ENCODE measurements around the gene BRI3.

The BRI3 gene

GRCh38 chr7:98252425-98253054, 28.9 kb upstream of the BRI3 start:
- no peak for DNase-seq (ENCODE audit: low read depth)

- no peak for DNase-seq (ENCODE audit: low read depth)
Observed at GRCh38 chr7:98254516-98254915, 27.0 kb upstream of the BRI3 start.

GRCh38 chr7:98254951-98255610, 26.4 kb upstream of the BRI3 start:
- DNase-seq (ENCODE audit: low read depth) = no peak

DNA sequence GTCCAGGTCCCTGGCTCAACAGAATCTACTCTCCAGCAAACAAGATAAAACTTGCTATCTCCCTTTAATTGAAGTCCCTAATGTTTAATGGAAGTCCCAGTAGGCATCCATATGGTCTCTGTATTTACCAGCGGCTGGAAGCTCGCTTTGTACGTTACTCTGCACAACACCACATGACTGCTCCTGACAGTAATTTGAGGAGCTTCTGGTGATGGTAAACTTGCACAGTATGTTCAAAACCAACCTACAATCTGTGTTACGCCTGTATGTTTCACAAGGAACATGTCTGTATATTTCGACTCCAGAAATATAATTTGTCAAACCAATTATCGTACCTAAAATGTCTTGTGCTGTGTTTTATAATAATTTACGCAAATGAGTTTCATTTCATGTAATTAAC, 25.1 kb upstream of the BRI3 start:
- no peak for DNase-seq (ENCODE audit: low read depth)

DNA sequence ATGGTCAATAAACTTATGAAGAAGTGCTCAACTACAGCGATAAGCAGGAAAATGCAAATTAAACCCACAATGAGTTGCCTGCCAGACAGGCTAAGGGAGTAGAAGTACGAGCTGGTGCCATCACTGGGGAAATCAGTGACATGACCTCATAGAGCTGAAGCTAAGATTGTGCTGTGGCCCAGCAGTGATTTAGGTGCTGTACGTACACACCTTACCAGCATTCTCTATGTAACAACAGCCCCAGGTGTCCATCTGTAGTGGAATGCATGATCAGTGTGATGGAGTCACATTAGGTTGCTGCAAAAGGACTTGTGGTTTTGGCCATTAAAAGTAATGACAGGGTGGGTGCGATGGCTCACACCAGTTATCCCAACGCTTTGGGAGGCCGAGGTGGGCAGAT, 23.8 kb upstream of the BRI3 start:
- DNase-seq (ENCODE audit: low read depth) = no peak

DNA sequence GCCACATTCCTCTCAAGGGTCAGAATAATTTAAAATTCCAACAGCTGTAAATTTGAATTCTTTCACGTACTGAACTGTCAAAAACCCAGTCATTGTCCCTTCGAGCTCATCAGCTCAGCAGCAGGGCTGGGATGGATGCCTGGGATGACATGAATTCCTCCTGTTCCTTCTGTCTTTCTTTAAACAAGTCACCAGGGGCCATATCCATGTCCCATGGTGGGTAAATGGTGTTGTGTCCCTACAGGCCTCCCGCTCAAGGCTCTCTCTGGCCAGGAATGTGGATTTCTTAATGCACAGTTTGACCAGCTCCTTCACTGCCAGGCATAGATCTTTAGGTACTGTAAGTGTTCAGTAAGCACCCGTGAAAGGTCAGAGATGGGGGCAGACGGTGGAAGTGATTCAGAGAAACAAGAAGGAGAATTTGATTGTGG, 15.6 kb upstream of the BRI3 start:
- DNase-seq (ENCODE audit: low read depth) = no peak

DNA sequence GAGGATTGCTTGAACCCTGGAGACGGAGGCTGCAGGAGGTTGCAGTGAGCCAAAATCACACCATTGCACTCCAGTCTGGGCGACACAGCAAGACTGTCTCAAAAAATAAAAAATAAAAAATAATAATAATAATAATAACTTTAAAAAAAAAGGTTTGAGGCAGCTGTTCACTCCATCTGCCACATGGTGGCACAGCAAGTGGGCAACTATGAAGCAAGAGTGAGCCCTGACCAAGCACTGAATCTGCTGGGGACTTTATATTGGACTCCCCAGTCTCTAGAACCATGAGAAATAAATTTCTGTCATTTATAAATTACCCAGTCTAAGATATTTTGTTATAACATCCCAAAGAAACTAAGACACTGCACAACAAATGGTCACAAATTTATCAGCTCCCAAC, 14.6 kb upstream of the BRI3 start:
- DNase-seq (ENCODE audit: low read depth) = no peak

DNA sequence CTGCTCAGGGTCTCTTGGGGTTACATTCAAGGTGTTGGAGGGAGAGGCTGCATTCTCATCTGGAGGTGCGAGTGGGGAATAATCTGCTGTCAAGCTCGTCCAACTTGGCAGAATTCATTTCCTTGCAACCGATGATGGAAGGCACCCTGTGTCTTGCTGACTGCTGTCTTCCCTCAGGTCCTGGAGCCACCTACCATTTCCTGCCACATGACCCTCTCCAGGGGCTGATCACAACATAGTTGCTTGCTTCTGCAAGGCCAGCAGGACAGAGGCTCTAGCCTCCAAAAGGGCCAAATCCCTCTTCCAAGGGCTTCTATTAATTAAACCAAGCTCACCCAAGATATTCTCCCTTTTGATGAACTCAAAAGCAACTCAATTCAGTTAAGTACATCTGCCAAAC, 14.2 kb upstream of the BRI3 start:
- DNase-seq (ENCODE audit: low read depth) = no peak

GRCh38 chr7:98276241-98276761, 5.2 kb upstream of the BRI3 start:
- DNase-seq (ENCODE audit: low read depth) = no peak

- no peak for DNase-seq (ENCODE audit: low read depth)
Observed at GRCh38 chr7:98278408-98278807, 3.1 kb upstream of the BRI3 start.

- no peak for DNase-seq (ENCODE audit: low read depth)
Observed at GRCh38 chr7:98278936-98279335, 2.5 kb upstream of the BRI3 start.

DNA sequence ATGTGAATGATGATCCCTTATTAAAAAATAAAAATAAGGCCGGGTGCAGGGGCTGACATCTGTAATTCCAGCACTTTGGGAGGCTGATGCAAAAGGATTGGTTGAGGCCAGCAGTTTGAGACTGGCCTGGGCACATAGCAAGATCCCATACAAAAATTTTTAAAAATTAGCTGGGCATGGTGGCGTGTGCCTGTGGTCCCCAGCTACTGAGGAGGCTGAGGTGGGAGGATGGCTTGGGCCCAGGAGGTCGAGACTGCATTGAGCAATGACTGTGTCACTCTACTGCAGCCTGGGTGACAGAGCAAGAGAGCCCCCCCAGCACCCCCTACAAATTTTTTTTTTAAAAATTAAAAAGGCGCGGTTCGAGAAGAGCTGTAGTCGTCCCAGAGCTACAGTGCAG, 1.2 kb upstream of the BRI3 start:
- no peak for DNase-seq (ENCODE audit: low read depth)

DNA sequence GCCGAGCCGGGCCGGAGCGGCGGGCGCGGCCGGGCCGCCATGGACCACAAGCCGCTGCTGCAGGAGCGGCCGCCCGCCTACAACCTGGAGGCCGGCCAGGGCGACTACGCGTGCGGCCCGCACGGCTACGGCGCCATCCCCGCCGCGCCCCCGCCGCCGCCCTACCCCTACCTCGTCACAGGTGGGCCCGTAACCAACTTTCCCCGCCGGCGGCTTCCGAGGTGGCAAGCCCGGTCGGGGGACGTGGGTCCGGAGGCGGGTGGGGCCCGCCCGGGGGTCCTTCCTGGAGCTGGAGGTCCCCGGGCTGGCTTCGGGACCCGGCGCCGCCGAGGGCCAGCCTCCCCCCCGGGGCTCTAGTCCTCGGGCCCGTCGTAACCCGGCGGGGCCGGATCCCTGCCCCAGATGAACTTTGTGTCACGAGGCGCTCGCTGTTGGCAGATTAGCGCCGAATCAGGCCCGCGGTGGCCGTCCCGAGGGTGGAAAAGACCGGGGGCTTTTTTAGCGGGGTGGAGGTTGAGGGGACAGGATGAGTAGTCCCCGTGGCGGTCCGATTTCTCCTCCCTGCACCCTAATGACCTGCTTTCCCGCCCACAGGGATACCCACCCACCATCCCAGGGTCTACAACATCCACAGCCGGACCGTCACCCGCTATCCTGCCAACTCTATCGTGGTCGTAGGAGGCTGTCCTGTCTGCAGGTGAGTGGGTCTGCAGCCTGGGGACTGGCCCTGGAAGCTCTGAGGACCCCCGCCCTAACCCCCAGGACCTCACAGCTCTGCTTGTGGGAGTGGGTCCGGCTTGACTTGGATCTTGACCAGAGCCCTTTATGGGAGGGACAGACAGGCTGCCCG, 496 bp downstream of the BRI3 start:
- peak; percentile 5 for DNase-seq (ENCODE audit: low read depth)

GRCh38 chr7:98282703-98283102, 1.2 kb downstream of the BRI3 start:
- DNase-seq (ENCODE audit: low read depth) = no peak

GRCh38 chr7:98283127-98283886, 1.8 kb downstream of the BRI3 start:
- no peak for DNase-seq (ENCODE audit: low read depth)

GRCh38 chr7:98283887-98284222, 2.4 kb downstream of the BRI3 start:
- no peak for DNase-seq (ENCODE audit: low read depth)

DNA sequence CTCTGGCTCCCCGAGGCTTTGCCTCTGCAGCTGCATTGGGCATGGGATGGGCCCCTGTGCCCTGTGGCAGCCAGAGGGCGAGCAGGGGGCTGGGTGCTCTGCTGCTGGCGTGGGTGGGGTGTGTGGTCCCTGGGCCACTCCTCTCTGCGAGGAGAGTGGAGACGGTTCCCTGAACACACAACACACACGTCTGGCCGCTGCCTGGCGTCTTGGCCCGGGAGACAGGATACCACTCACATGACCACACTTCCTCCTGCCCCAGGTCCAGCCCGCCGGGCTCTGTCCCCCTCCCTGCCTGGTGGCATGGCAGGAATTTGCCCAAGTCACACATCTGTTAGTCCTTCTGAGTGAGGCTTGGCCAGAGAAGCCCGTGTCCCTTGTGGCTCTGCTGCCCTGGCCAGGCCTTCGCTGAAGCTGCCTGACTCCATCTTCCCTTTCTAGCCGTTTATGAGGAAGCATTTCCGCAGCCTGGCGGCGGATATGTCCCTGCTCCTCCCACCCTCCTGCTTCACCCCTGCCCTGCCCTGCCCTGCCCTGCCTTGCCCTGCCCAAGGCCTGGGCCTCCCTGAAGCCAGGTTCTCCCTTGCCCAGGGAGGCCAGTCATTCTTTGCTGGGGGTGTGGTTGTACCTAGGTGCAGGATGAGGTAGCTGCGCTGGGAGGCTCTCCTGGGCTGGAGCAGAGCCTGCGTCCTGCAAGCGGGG, 3.0 kb downstream of the BRI3 start:
- DNase-seq (ENCODE audit: low read depth) = no peak

DNA sequence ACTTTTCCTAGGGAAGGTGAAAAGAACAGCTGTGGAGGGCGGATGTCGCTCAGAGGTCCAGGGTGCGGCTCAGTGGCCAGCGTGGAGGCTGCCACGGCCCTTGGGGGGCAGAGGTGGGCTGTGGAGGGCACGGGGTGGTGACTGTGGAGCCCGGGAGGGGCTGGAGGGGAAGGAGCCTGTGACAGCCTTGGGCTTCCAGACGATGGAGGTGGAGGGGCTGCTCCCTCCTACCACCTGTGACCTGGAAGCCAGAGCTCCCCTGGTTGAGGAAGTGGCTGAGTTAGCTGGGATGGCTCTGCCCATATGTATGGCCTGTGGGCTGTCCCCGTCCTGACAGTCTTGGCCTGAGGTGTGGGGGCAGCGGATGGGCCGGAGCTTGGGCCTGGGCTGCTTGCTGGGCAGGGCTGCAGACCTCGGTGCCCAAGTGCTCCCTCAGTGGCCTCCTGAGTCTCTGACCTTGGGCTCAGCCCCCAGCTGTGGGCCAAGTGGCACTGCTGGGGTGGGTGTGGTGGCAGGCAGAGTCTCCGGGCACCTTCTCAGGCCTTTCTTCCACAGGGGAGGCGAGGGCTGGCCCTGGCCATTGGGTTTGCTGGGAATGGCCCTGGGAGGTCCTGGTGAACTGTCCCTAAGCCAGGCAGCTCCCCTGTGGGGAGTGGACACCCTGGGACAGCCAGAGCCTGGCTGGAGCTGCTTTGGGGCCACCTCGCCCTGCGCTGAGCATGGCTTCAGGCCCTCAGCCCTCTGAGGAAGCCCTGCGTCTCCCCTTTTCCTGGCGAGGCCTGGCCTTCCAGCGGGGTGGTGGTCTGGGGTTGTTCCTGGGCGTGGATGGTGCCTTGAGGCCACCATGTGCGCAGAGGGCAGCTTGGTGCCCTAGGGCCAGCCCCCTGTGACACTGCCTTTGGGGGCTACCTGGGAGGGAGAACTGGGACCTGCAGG, 3.9 kb downstream of the BRI3 start:
- no peak for DNase-seq (ENCODE audit: low read depth)

DNA sequence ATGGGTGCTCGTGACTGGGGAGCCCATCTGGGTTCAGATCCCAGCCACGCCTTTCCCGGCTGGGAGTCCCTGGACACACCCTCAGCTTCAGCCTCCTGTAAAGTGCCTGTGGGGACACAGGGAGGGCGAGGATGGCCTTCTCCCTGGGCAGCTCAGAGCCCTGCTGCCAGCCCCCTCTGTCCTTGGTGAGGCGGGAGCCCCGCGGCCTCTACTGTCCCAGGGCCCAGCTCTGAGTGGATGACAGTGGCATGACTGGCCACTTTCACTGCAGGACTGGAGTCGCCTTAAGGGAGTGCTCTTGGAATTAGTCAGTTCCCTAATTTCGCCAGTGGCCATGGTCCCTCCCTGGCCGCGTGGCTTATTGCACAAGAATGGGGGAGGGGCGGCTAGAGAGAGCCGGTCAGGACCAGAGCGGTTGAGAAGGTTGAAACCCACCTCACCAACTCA, 4.6 kb downstream of the BRI3 start:
- DNase-seq (ENCODE audit: low read depth) = no peak

DNA sequence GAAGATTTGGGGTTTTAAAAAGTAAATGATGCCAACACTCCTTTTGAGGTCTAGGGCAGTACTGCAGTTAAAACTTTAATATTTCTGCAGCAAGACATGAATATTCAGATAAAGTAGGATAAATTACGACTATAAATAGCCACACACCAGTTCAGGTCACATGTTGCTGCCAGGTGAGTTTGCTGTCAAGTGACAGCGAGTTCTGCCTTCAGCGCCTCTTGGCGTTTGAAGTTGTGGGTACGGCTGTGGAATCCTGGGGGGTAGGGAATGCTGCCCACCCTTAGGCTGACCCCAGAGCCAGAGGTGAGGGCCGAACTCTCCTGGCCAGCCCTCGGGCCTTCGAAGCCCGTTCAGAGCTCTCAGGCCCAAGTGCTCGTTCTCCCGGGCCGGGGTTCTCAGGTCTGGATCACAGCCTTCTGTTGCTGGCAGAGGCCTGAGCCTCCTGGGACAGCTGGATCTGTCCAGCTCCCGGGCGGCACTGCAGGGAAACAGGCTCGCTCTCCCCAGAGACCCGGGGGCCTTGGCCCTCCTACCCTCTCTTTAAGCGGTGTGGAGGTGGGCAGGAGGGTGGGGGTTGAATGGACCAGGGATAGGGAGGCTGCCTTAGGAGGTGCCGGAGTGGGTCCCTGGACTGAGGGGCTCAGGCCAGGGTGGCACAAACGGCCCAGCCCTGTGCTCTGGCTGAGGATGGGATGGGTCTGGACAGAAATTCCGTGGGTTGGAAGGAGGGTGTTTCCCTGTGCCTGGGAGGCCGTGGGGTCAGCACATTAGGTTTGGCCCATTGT, 5.4 kb downstream of the BRI3 start:
- no peak for DNase-seq (ENCODE audit: low read depth)

All from stimulated activated CD8-positive, alpha-beta memory T cell treated with anti-CD3 and anti-CD28 coated beads, Interleukin-15, amount 100 ng/mL, for 1 hour (primary cell).